ENCODE data around the gene ZNF608.
A peak's percentile ranks its signal among the peaks of the same experiment; 100 is the strongest.

ZNF608 gene

GRCh38 chr5:124746916-124747790, 714 bp upstream of the ZNF608 start:
- ATAC-seq = peak; percentile 36
- TF ChIP-seq GLIS3 (CRISPR knock-in tag; IDR thresholded peaks at IDR 0.05) (no peak), PATZ1 (CRISPR knock-in tag; IDR thresholded peaks at IDR 0.05; ENCODE audit: borderline replicate concordance) (no peak), ZFP30 (CRISPR knock-in tag; IDR thresholded peaks at IDR 0.05) (peak; percentile 55), POU6F1 (CRISPR knock-in tag; IDR thresholded peaks at IDR 0.05; ENCODE audit: borderline replicate concordance, low read depth) (no peak), TOX (CRISPR knock-in tag; IDR thresholded peaks at IDR 0.05; ENCODE audit: borderline replicate concordance) (no peak), OSR1 (CRISPR knock-in tag; IDR thresholded peaks at IDR 0.05) (no peak), SNAI2 (CRISPR knock-in tag; IDR thresholded peaks at IDR 0.05) (no peak), CSRNP3 (CRISPR knock-in tag; IDR thresholded peaks at IDR 0.05) (no peak), ZNF70 (CRISPR knock-in tag; IDR thresholded peaks at IDR 0.05) (no peak), ISL1 (CRISPR knock-in tag; IDR thresholded peaks at IDR 0.05) (peak; percentile 42; the same call in 1 of the 2 replicates), ZNF8 (CRISPR knock-in tag; IDR thresholded peaks at IDR 0.05) (no peak), ARNTL (CRISPR knock-in tag; IDR thresholded peaks at IDR 0.05; ENCODE audit: borderline replicate concordance, low read depth) (no peak), ESRRG (CRISPR knock-in tag; IDR thresholded peaks at IDR 0.05) (no peak), ZC3H10 (CRISPR knock-in tag; IDR thresholded peaks at IDR 0.05) (no peak), CSDC2 (CRISPR knock-in tag; IDR thresholded peaks at IDR 0.05) (no peak), TSHZ2 (CRISPR knock-in tag; IDR thresholded peaks at IDR 0.05) (peak; percentile 67; the same call in 1 of the 2 replicates), BACH2 (CRISPR knock-in tag; IDR thresholded peaks at IDR 0.05; ENCODE audit: borderline replicate concordance) (no peak), ZFP3 (CRISPR knock-in tag; IDR thresholded peaks at IDR 0.05) (no peak), ZNF565 (CRISPR knock-in tag; conservative IDR thresholded peaks at IDR 0.05; ENCODE audit: low read depth) (no peak), CREB5 (CRISPR knock-in tag; IDR thresholded peaks at IDR 0.05; ENCODE audit: low read depth) (no peak)

DNA sequence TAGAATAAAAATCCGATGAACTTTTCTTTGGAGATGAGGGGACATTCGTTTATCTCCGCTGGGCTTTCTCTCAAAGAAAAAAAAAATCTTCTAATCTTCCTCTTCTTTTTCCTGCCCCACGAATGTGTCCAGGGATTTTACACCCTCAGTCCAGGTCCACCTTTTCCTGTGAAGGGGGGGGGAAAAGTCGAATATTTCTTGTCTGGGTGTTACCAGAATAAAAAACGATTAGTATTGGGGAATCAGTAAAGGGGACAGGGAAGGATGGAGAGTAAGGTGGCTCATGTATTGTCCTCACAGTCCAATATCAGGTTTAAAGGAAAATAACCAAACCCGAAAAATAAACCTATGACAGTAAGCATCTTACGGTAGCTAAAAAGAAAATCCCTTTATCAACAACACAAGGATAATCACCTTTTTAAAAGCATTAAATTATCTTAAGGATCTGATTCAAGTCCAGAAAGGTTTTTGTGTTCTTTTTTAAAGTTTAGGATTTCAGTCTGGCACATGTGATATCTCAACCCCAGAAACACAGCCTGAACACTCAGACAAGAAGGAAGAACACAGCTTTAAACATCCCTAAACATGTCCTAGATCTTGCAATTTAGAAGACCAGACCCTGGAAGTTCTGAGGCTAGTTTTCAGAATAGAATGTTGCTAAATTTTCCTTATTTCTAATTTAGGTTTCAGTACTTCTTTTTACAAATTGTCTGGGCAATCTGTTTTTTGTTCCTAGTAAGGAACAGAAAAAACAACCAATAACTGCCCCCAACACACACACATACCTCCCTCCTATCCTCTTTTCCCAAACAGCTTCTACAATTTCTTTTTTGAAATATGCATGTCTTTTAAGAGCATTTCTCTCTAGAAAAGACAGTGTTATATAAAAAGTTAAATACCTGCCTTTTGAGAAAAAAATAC, 1.2 kb downstream of the ZNF608 start:
- TF ChIP-seq ZNF565 (CRISPR knock-in tag; conservative IDR thresholded peaks at IDR 0.05; ENCODE audit: low read depth) (no peak), RARB (CRISPR knock-in tag; IDR thresholded peaks at IDR 0.05) (no peak), SNAI2 (CRISPR knock-in tag; IDR thresholded peaks at IDR 0.05) (no peak), CSDC2 (CRISPR knock-in tag; IDR thresholded peaks at IDR 0.05) (no peak), ZNF8 (CRISPR knock-in tag; IDR thresholded peaks at IDR 0.05) (no peak), OSR1 (CRISPR knock-in tag; IDR thresholded peaks at IDR 0.05) (no peak), ZC3H10 (CRISPR knock-in tag; IDR thresholded peaks at IDR 0.05) (no peak), ZNF70 (CRISPR knock-in tag; IDR thresholded peaks at IDR 0.05) (no peak), GLIS3 (CRISPR knock-in tag; IDR thresholded peaks at IDR 0.05) (no peak), ZFP30 (CRISPR knock-in tag; IDR thresholded peaks at IDR 0.05) (no peak), ISL1 (CRISPR knock-in tag; IDR thresholded peaks at IDR 0.05) (no peak)
- ATAC-seq = no peak

All from SK-N-SH treated with all-trans-retinoic acid at 6 μM for 48 hours (cell line).